C4-2B (cell line): Measurements from ENCODE around the gene ANKFY1.

Experiments
- ZFX ChIP-seq: fragments of 450-650 bp; IDR thresholded peaks from 2 replicates; pipeline ENCODE4 v1.6.1; 2017
- TF ChIP-seq, protein P1 (sequence below): fragments of 450-650 bp; conservative IDR thresholded peaks from 2 replicates; pipeline ENCODE4 v1.5.1; 2017; ENCODE audit warnings: mild to moderate bottlenecking

DNA sequence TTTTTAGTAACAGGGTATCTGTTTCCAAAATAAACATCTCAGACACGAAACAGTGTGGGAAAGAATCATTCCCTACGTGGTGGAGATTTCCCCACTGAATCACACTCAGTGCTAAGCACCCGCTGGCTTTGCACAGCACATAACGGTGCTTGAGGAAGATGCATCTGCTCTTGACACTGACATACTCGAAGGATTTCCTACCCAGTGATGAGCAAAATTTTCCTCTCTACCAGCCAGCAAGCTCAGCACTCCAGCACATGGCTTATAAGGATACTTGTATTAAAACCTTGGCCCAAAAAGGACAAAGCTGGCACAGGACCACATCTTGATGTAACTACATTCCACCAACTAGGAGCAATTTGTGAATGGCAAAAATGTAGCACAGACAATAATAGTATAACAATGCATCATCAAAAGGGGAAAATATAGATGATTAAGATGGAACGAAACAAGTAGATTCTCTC lies 59.0 kb downstream of the ANKFY1 start:
- TF ChIP-seq, protein P1, sequence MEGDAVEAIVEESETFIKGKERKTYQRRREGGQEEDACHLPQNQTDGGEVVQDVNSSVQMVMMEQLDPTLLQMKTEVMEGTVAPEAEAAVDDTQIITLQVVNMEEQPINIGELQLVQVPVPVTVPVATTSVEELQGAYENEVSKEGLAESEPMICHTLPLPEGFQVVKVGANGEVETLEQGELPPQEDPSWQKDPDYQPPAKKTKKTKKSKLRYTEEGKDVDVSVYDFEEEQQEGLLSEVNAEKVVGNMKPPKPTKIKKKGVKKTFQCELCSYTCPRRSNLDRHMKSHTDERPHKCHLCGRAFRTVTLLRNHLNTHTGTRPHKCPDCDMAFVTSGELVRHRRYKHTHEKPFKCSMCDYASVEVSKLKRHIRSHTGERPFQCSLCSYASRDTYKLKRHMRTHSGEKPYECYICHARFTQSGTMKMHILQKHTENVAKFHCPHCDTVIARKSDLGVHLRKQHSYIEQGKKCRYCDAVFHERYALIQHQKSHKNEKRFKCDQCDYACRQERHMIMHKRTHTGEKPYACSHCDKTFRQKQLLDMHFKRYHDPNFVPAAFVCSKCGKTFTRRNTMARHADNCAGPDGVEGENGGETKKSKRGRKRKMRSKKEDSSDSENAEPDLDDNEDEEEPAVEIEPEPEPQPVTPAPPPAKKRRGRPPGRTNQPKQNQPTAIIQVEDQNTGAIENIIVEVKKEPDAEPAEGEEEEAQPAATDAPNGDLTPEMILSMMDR = no peak
- TF ChIP-seq ZFX = no peak
